Neural progenitor cell (in vitro differentiated cells): Measurements from ENCODE around the gene COG5. TPM values are rescaled to one million over a fixed set of nuclear protein-coding genes. Genes with fewer than 3 reads are reported as not detected.

ENCODE experiments used
- DNase-seq: peaks from one replicate; pipeline ENCODE4 v3.0.0-alpha.2; 2016; ENCODE audit warnings: low spot score
- H2AFZ ChIP-seq: fragments of 200-600 bp; sonication (generic); replicated peaks from 2 replicates; pipeline ENCODE4 v1.6.1; 2016; ENCODE audit warnings: antibody characterized with exemption
- H3F3A ChIP-seq: fragments of 200-600 bp; sonication (generic); 2 replicates; pipeline ENCODE4 v1.6.1; 2016; ENCODE audit warnings: antibody characterized with exemption, low read depth
- H3K27ac ChIP-seq: fragments of 200-600 bp; sonication (generic); 2 replicates; pipeline ENCODE4 v1.5.1; 2016; ENCODE audit warnings: mild to moderate bottlenecking
- H3K27me3 ChIP-seq: fragments of 200-600 bp; sonication (generic); 2 replicates; pipeline ENCODE4 v1.6.1; 2016; ENCODE audit warnings: mild to moderate bottlenecking, moderate library complexity
- H3K36me3 ChIP-seq: fragments of 200-600 bp; sonication (generic); 2 replicates; pipeline ENCODE4 v1.5.1; 2016
- H3K4me1 ChIP-seq: fragments of 200-600 bp; sonication (generic); 2 replicates; pipeline ENCODE4 v1.6.1; 2016; ENCODE audit warnings: mixed run types
- H3K4me2 ChIP-seq: fragments of 200-600 bp; sonication (generic); 2 replicates; pipeline ENCODE4 v1.6.1; 2016
- H3K4me3 ChIP-seq: fragments of 200-600 bp; sonication (generic); 2 replicates; pipeline ENCODE4 v1.5.1; 2016
- H3K79me2 ChIP-seq: fragments of 200-600 bp; sonication (generic); 2 replicates; pipeline ENCODE4 v1.6.1; 2016; ENCODE audit warnings: low read depth
- H3K9ac ChIP-seq: fragments of 200-600 bp; sonication (generic); 2 replicates; pipeline ENCODE4 v1.6.1; 2016
- H3K9me3 ChIP-seq: fragments of 200-600 bp; sonication (generic); 2 replicates; pipeline ENCODE4 v1.5.1; 2016; ENCODE audit warnings: low read depth
- H4K20me1 ChIP-seq: fragments of 200-600 bp; sonication (generic); 2 replicates; pipeline ENCODE4 v1.6.1; 2016; ENCODE audit warnings: low read depth
- H3K27ac Mint-ChIP-seq: 3 replicates; pipeline ENCODE4 v1.8.0; 2021; ENCODE audit warnings: mixed read lengths
- H3K27me3 Mint-ChIP-seq: 2 replicates; pipeline ENCODE4 v1.8.0; 2022; ENCODE audit warnings: low read depth, mild to moderate bottlenecking, inconsistent platforms, moderate library complexity, mixed read lengths; ENCODE audit not compliant: insufficient read depth
- H3K36me3 Mint-ChIP-seq: 3 replicates; pipeline ENCODE4 v1.8.0; 2021; ENCODE audit warnings: mixed read lengths
- H3K4me1 Mint-ChIP-seq: 3 replicates; pipeline ENCODE4 v1.8.0; 2021; ENCODE audit warnings: mixed read lengths
- H3K4me3 Mint-ChIP-seq: 3 replicates; pipeline ENCODE4 v1.8.0; 2021; ENCODE audit warnings: mild to moderate bottlenecking, moderate library complexity, mixed read lengths
- H3K9me3 Mint-ChIP-seq: 3 replicates; pipeline ENCODE4 v1.8.0; 2020; ENCODE audit warnings: mixed read lengths
- EZH2 ChIP-seq: fragments of 200-600 bp; sonication (generic); IDR thresholded peaks from 2 replicates; pipeline ENCODE4 v1.6.1; 2017; ENCODE audit warnings: antibody characterized with exemption, mild to moderate bottlenecking, moderate library complexity
- EZH2phosphoT487 ChIP-seq: fragments of 200-600 bp; sonication (generic); IDR thresholded peaks from 2 replicates; pipeline ENCODE4 v1.6.1; 2017; ENCODE audit warnings: antibody characterized with exemption
- total RNA-seq: library from RNA; depleted of rRNA; stranded (reverse); fragments of >200 nt; gene quantifications from 2 replicates; pipeline ENCODE4 v1.2.3, GENCODE V29; 2015; ENCODE audit warnings: low replicate concordance
- TF ChIP-seq, protein P1 (sequence below): fragments of 200-600 bp; sonication (generic); IDR thresholded peaks from 2 replicates; pipeline ENCODE4 v1.5.1; 2017; ENCODE audit warnings: antibody characterized with exemption, mild to moderate bottlenecking

Gene COG5
- total RNA-seq, 1 donor from 2014 or later = 90.5 TPM

DNA sequence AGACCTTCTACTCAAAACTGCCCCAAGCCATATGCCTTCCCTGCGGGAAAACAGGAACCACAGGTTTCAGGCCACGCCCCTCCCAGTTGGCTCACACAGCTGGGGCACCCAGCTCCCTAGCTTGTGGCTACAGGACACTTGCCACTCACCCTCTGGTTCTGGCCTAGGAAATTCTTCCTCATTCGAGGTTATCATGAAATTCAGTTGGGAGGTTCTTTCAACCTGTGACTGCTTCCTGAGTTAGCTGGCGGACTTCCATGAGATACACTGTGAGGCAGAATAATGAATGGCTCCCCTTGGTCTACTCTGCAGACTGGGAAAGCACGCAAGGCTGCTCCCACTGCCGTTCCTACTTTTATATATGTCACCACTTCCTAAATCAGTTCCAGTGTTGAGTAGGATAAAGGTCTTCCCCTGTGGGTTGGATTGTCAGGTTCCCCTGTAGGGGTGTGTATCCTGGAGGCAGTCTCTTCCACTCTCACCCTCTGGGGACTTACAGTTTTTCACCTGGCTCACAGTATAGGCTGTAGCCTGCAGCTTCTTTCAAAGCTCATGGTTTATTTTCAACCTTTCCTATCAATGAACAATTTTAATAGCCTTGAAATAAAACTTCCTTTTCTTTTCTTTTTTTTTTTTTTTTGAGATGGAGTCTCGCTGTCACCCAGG is 56.9 kb downstream of the COG5 start:
- no peak overlapping the region for H3K4me3 Mint-ChIP-seq
- H3K79me2 ChIP-seq = no peaks in the 10 kb centered on the region
- no peaks in the 10 kb centered on the region for H4K20me1 ChIP-seq
- H3K27ac Mint-ChIP-seq = no peak overlapping the region
- H2AFZ ChIP-seq = no peak overlapping the region
- H3K4me1 ChIP-seq = no peaks in the 10 kb centered on the region
- no peaks in the 10 kb centered on the region for H3K27me3 ChIP-seq
- H3F3A ChIP-seq = no peaks in the 10 kb centered on the region
- no peaks in the 10 kb centered on the region for H3K27me3 Mint-ChIP-seq
- DNase-seq = no peak
- no peak overlapping the region for H3K9ac ChIP-seq
- H3K4me2 ChIP-seq = no peak overlapping the region
- H3K9me3 ChIP-seq = no peaks in the 10 kb centered on the region
- no peaks in the 10 kb centered on the region for H3K36me3 ChIP-seq
- H3K4me1 Mint-ChIP-seq = no peaks in the 10 kb centered on the region
- TF ChIP-seq, protein P1, sequence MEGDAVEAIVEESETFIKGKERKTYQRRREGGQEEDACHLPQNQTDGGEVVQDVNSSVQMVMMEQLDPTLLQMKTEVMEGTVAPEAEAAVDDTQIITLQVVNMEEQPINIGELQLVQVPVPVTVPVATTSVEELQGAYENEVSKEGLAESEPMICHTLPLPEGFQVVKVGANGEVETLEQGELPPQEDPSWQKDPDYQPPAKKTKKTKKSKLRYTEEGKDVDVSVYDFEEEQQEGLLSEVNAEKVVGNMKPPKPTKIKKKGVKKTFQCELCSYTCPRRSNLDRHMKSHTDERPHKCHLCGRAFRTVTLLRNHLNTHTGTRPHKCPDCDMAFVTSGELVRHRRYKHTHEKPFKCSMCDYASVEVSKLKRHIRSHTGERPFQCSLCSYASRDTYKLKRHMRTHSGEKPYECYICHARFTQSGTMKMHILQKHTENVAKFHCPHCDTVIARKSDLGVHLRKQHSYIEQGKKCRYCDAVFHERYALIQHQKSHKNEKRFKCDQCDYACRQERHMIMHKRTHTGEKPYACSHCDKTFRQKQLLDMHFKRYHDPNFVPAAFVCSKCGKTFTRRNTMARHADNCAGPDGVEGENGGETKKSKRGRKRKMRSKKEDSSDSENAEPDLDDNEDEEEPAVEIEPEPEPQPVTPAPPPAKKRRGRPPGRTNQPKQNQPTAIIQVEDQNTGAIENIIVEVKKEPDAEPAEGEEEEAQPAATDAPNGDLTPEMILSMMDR = no peak
- no peak for TF ChIP-seq EZH2phosphoT487
- no peak for TF ChIP-seq EZH2
- H3K36me3 Mint-ChIP-seq = peaks cover 17% of the 10 kb centered on the region
- H3K4me3 ChIP-seq = no peak overlapping the region
- peaks cover 24% of the 10 kb centered on the region for H3K9me3 Mint-ChIP-seq
- no peak overlapping the region for H3K27ac ChIP-seq

- Mint-ChIP-seq H3K9me3 (peaks cover 23% of the 10 kb centered on the region), H3K36me3 (peaks cover 16% of the 10 kb centered on the region), H3K27ac (no peak overlapping the region), H3K4me1 (no peaks in the 10 kb centered on the region), H3K27me3 (no peaks in the 10 kb centered on the region), H3K4me3 (no peak overlapping the region)
- DNase-seq = no peak
- Histone ChIP-seq H3K27me3 (no peaks in the 10 kb centered on the region), H2AFZ (no peak overlapping the region), H4K20me1 (no peaks in the 10 kb centered on the region), H3K9me3 (no peaks in the 10 kb centered on the region), H3K27ac (no peak overlapping the region), H3K4me2 (no peak overlapping the region), H3K4me1 (no peaks in the 10 kb centered on the region), H3F3A (no peaks in the 10 kb centered on the region), H3K36me3 (no peaks in the 10 kb centered on the region), H3K9ac (no peak overlapping the region), H3K79me2 (no peaks in the 10 kb centered on the region), H3K4me3 (no peak overlapping the region)
- TF ChIP-seq, protein P1 = no peak
- TF ChIP-seq EZH2 (no peak), EZH2phosphoT487 (no peak)
Measured at GRCh38 chr7:107505997-107506673, 57.6 kb downstream of the COG5 start.

DNA sequence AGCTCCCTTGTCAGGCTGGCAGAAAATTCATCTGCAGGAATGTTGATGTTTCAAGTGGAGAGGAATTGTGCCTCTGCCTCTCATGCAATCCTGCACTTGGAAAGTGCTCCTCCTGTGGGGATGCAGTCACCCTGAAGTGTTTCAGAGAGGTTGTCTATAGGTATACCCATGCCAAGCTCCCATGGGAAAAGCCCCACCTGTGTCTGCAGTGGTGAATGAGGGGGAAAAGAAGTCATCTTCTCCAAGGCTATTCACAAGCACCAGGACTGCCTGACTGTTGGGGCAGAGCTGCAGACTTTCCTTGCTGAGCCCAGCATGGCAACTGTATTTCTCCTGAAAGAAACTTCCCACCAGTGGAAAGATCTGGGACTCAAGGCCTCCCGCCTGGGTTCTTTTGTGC is 58.4 kb downstream of the COG5 start:
- Histone ChIP-seq H3K4me3 (no peak overlapping the region), H3K36me3 (no peaks in the 10 kb centered on the region), H3K9me3 (no peaks in the 10 kb centered on the region), H2AFZ (no peak overlapping the region), H3K9ac (no peak overlapping the region), H3K4me1 (no peaks in the 10 kb centered on the region), H3K79me2 (no peaks in the 10 kb centered on the region), H3K27ac (no peak overlapping the region), H3K27me3 (no peaks in the 10 kb centered on the region), H3F3A (no peaks in the 10 kb centered on the region), H4K20me1 (no peaks in the 10 kb centered on the region), H3K4me2 (no peak overlapping the region)
- Mint-ChIP-seq H3K4me3 (no peak overlapping the region), H3K36me3 (peaks cover 12% of the 10 kb centered on the region), H3K27ac (no peak overlapping the region), H3K27me3 (no peaks in the 10 kb centered on the region), H3K4me1 (no peaks in the 10 kb centered on the region), H3K9me3 (peaks cover 16% of the 10 kb centered on the region)
- no peak for DNase-seq
- TF ChIP-seq EZH2 (no peak), EZH2phosphoT487 (no peak)
- TF ChIP-seq, protein P1 = no peak
